Thyroid gland (tissue), 4 donors: Measurements from ENCODE around the gene TACR1. TPM values are rescaled to one million over a fixed set of nuclear protein-coding genes. Genes with fewer than 3 reads are reported as not detected.

Source experiments
- DNase-seq, 2 donors: peaks; one replicate each; pipeline ENCODE4 v3.0.0-alpha.2; 2019
- H3K27ac ChIP-seq, 3 donors: fragments of 200-600 bp; sonication (generic); 1 replicate in 2 of 3; 2 replicates in 1 of 3; pipeline ENCODE4 v1.5.1; 2016 to 2019; ENCODE audit warnings: mild to moderate bottlenecking in 1 of 3, moderate library complexity in 1 of 3
- H3K27me3 ChIP-seq: fragments of 200-600 bp; sonication (generic); one replicate; pipeline ENCODE4 v1.5.1; 2019
- H3K36me3 ChIP-seq, 2 donors: fragments of 200-600 bp; sonication (generic); one replicate each; pipeline ENCODE4 v1.5.1; 2016 to 2019
- H3K4me1 ChIP-seq, 2 donors: fragments of 200-600 bp; sonication (generic); one replicate each; pipeline ENCODE4 v1.5.1; 2017 to 2019
- H3K4me3 ChIP-seq, 3 donors: fragments of 200-600 bp; sonication (generic); replicated peaks in 1 of 3; 1 replicate in 2 of 3; 2 replicates in 1 of 3; pipeline ENCODE4 v1.5.1; 2016; ENCODE audit warnings: mild to moderate bottlenecking in 1 of 3
- H3K9me3 ChIP-seq: fragments of 200-600 bp; sonication (generic); one replicate; pipeline ENCODE4 v1.5.1; 2017
- CTCF ChIP-seq, 6 experiments: fragments of 200-600 bp in 3 of 6; fragments of 450-650 bp in 3 of 6; sonication (generic) in 3 of 6; IDR thresholded peaks; one replicate each; pipeline ENCODE4 v1.5.1; 2016 to 2019; ENCODE audit warnings: antibody characterized with exemption in 6 of 6, mild to moderate bottlenecking in 2 of 6, inconsistent platforms in 1 of 6, moderate library complexity in 1 of 6
- POLR2A ChIP-seq, 2 donors: fragments of 450-650 bp; IDR thresholded peaks; one replicate each; pipeline ENCODE4 v1.6.1; 2017; ENCODE audit warnings: antibody characterized with exemption in 2 of 2, mild to moderate bottlenecking in 2 of 2, moderate library complexity in 1 of 2
- WGBS, 2 donors: methylation state at CpG; one replicate each; pipeline ENCODE4 v1.1.5; 2017; 5-methylcytosine and 5-hydroxymethylcytosine counted together
- intact Hi-C: fragments of 100-400 bp; cut with DNase I; formaldehyde crosslinking; loops from one replicate; pipeline ENCODE4 v1.15.1; 2023
- total RNA-seq, 4 donors: library from RNA; depleted of rRNA; stranded (reverse); fragments of >200 nt; gene quantifications; one replicate each; pipeline ENCODE4 v1.2.3, GENCODE V29; 2016

TACR1 gene
- total RNA-seq, 4 donors from 2014 or later = 0.24 to 2.7 (median 0.63) TPM

- no peak overlapping the region for H3K27ac ChIP-seq
- TF ChIP-seq POLR2A (IDR thresholded peaks at IDR 0.05) (no peak), CTCF (IDR thresholded peaks at IDR 0.05) (no peak)
- H3K4me1 ChIP-seq = no peaks in the 10 kb centered on the region
- H3K4me3 ChIP-seq = no peak overlapping the region
- no peaks in the 10 kb centered on the region for H3K27me3 ChIP-seq
- no peaks in the 10 kb centered on the region for H3K9me3 ChIP-seq
- H3K36me3 ChIP-seq = no peaks in the 10 kb centered on the region
- intact Hi-C loops = no loop called here
- DNase-seq = no peak
- 75 to 83% methylated on average over 1 of the region's 1 CpG for WGBS, 2 donors
Measured at GRCh38 chr2:75134860-75135259, 64.5 kb downstream of the TACR1 start.

DNA sequence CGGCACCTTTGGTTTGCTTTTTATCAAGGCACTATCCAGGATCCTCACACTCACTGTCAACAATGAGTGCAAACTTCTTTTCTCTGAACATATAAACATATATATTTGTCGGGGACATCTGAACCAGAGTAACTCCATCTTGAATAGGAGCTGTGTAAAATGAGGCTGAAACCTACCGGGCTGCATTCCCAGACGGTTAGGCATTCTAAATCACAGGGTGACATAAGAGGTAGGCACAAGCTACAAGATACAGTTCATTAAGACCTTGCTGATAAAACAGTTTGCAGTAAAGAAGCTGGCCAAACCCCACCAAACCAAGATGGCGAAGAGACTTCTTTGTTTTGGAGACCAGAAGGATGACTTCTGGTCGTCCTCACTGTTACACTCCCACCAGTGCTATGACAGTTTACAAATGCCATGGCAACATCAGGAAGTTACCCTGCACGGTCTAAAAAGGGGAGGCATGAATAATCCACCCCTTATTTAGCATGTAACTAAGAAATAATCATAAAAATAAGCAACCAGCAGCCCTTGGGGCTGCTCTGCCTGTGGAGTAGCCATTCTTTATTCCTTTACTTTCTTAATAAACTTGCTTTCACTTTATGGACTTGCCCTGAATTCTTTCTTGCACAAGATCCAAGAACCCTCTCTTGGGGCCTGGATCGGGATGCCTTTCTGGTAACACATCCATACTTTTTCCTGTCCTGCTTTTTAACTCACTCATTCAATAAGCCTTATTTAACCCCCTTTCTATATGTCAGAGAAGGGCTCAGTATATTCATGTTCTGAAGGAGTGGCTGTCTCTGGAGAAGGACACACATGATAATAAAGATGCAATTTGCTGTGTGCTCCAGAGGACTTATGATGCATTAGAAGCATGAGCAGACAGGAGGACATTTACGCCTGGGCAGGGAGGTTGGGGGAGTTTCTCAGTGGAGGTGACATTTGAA is 65.4 kb downstream of the TACR1 start:
- WGBS, 2 donors = 80 to 85% methylated on average over 9 of the region's 9 CpGs
- DNase-seq = no peak

DNA sequence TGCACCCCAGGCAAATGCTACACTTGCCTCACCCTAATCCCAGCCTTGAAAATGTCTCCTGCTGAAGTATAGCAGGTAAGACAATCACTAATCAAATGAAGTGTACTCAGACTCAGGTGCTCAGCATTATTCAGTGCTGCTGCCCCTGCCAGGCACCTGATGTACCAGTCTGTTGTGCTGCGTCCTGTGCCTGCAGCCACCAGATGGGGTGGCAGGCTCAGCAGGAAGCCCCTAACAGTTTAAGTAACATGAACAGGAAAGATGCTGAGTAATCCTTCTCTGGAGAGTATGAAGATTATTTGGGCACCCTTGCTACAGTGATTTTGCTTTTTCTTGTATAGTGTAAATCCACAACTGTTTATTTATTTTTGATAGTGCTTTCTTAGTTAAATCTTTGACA is 69.1 kb downstream of the TACR1 start:
- TF ChIP-seq CTCF (IDR thresholded peaks at IDR 0.05) = peak in 1 of 6 experiments; percentile 4
- TF ChIP-seq POLR2A (IDR thresholded peaks at IDR 0.05) = no peak
- H3K27ac ChIP-seq = no peak overlapping the region
- no peaks in the 10 kb centered on the region for H3K36me3 ChIP-seq
- H3K4me1 ChIP-seq = no peaks in the 10 kb centered on the region
- H3K4me3 ChIP-seq = no peak overlapping the region
- 57 to 68% methylated on average over 1 of the region's 1 CpG for WGBS, 2 donors
- no peaks in the 10 kb centered on the region for H3K9me3 ChIP-seq
- intact Hi-C loops = no loop called here
- DNase-seq = no peak
- H3K27me3 ChIP-seq = no peaks in the 10 kb centered on the region

More for the DNA sequence above, 65.4 kb downstream of the TACR1 start:
- TF ChIP-seq CTCF (IDR thresholded peaks at IDR 0.05) (no peak), POLR2A (IDR thresholded peaks at IDR 0.05) (no peak)
- intact Hi-C loops = no loop called here
- Histone ChIP-seq H3K4me3 (no peak overlapping the region), H3K9me3 (no peaks in the 10 kb centered on the region), H3K27me3 (no peaks in the 10 kb centered on the region), H3K27ac (no peak overlapping the region), H3K36me3 (no peaks in the 10 kb centered on the region), H3K4me1 (no peaks in the 10 kb centered on the region)

DNA sequence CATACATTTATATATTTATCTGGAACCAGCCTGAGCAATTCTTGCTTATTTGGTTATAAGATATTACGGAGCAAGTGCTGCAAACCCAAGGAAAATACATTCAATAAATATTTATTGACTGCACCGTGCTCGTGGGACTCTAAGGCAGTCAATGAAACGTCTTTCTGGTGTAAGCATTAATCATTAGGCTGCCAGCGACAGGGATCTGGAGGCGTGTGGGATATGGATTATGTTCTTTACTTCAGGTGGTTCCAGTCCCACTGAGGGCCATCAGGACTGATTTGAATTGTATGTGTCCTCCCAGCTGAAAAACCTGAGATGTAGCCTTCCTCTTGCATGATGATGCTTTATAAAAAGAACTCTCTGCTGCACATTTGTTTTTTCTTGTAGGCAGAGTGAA is 75.4 kb downstream of the TACR1 start:
- Histone ChIP-seq H3K27me3 (no peaks in the 10 kb centered on the region), H3K9me3 (no peaks in the 10 kb centered on the region), H3K4me1 (no peaks in the 10 kb centered on the region), H3K4me3 (no peak overlapping the region), H3K27ac (no peak overlapping the region), H3K36me3 (no peaks in the 10 kb centered on the region)
- TF ChIP-seq POLR2A (IDR thresholded peaks at IDR 0.05) = no peak
- TF ChIP-seq CTCF (IDR thresholded peaks at IDR 0.05) = no peak
- intact Hi-C loops = no loop called here
- 88 to 91% methylated on average over 6 of the region's 6 CpGs for WGBS, 2 donors
- DNase-seq = no peak

GRCh38 chr2:75113231-75113869 is 86.0 kb downstream of the TACR1 start:
- WGBS, 2 donors = 80% methylated on average over 4 of the region's 4 CpGs
- intact Hi-C loops = no loop called here
- no peak overlapping the region for H3K27ac ChIP-seq

More at GRCh38 chr2:75113231-75113869, 86.0 kb downstream of the TACR1 start:
- Histone ChIP-seq H3K36me3 (no peaks in the 10 kb centered on the region), H3K4me3 (no peak overlapping the region), H3K27me3 (no peaks in the 10 kb centered on the region), H3K4me1 (no peaks in the 10 kb centered on the region), H3K9me3 (no peaks in the 10 kb centered on the region)
- no peak for TF ChIP-seq CTCF (IDR thresholded peaks at IDR 0.05)
- no peak for TF ChIP-seq POLR2A (IDR thresholded peaks at IDR 0.05)
- no peak for DNase-seq
